ENCODE measurements around the gene STIMATE. TPM values are rescaled to one million over a fixed set of nuclear protein-coding genes. Genes with fewer than 3 reads are reported as not detected.

The STIMATE gene
- polyA plus RNA-seq, 1 of the 3 experiments (the other 2 are of a cell fraction), result 9.3 TPM

DNA sequence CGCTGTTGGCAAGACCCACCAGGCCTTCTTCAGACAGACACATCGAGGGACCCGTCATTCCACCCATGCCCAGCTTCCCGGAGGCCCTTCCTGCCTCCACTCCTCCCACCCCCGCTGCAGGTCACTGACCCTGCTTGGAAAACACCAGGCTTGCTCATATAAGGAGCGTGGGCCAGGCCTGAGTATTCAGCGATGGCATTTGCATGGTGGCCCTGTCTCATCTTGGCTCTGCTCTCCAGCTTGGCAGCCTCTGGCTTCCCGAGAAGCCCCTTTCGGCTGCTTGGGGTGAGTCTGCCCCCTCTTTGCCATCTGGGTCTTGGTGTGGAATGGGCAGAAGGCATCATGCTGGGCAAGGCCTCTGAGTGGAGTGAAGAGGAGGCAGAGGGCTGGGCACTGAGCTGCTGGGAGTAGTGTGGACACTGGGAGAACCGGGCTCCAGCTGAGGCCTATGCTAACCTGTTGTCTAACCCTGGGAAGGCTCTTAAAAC lies 102.7 kb downstream of the STIMATE start, which contains the start of gene ITIH3:
Gene ITIH3, plus strand, starts transcription at position 185 of the 488 bp plus-strand sequence. Its CDS starts 8 bp downstream, at position 193.
- H4K20me1 ChIP-seq (ENCODE audit: insufficient read depth), result no peaks in the 10 kb centered on the region
- no peaks in the 10 kb centered on the region for H3K27me3 ChIP-seq (ENCODE audit: insufficient read depth)
- H3K79me2 ChIP-seq (ENCODE audit: insufficient read depth), result no peaks in the 10 kb centered on the region
- no peaks in the 10 kb centered on the region for H3K9me3 ChIP-seq
- H3F3A ChIP-seq (replicated peaks; ENCODE audit: insufficient read depth), result no peaks in the 10 kb centered on the region
- WGBS (ENCODE audit: low lambda C conversion rate), result 75% methylated on average over 9 of the region's 10 CpGs
- TF ChIP-seq, protein P1, sequence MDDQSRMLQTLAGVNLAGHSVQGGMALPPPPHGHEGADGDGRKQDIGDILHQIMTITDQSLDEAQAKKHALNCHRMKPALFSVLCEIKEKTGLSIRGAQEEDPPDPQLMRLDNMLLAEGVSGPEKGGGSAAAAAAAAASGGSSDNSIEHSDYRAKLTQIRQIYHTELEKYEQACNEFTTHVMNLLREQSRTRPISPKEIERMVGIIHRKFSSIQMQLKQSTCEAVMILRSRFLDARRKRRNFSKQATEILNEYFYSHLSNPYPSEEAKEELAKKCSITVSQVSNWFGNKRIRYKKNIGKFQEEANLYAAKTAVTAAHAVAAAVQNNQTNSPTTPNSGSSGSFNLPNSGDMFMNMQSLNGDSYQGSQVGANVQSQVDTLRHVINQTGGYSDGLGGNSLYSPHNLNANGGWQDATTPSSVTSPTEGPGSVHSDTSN (IDR thresholded peaks at IDR 0.05), result no peak
- TF ChIP-seq EP300 (IDR thresholded peaks at IDR 0.05; ENCODE audit: borderline replicate concordance in 1 of 2, low read depth in 1 of 2, low read length in 1 of 2) (no peak), JUND (IDR thresholded peaks at IDR 0.05) (no peak), GATA2 (CRISPR knock-in tag; IDR thresholded peaks at IDR 0.05) (no peak), SIN3A (IDR thresholded peaks at IDR 0.05; ENCODE audit: borderline replicate concordance, low read depth, low read length) (no peak), ELF1 (IDR thresholded peaks at IDR 0.05) (no peak), MXI1 (IDR thresholded peaks at IDR 0.05; ENCODE audit: low read depth, low read length) (no peak), GABPA (IDR thresholded peaks at IDR 0.05; ENCODE audit: low read depth) (no peak), YY1 (IDR thresholded peaks at IDR 0.05; ENCODE audit: low read depth) (no peak), TCF12 (IDR thresholded peaks at IDR 0.05) (no peak)
- TF ChIP-seq, protein P2, sequence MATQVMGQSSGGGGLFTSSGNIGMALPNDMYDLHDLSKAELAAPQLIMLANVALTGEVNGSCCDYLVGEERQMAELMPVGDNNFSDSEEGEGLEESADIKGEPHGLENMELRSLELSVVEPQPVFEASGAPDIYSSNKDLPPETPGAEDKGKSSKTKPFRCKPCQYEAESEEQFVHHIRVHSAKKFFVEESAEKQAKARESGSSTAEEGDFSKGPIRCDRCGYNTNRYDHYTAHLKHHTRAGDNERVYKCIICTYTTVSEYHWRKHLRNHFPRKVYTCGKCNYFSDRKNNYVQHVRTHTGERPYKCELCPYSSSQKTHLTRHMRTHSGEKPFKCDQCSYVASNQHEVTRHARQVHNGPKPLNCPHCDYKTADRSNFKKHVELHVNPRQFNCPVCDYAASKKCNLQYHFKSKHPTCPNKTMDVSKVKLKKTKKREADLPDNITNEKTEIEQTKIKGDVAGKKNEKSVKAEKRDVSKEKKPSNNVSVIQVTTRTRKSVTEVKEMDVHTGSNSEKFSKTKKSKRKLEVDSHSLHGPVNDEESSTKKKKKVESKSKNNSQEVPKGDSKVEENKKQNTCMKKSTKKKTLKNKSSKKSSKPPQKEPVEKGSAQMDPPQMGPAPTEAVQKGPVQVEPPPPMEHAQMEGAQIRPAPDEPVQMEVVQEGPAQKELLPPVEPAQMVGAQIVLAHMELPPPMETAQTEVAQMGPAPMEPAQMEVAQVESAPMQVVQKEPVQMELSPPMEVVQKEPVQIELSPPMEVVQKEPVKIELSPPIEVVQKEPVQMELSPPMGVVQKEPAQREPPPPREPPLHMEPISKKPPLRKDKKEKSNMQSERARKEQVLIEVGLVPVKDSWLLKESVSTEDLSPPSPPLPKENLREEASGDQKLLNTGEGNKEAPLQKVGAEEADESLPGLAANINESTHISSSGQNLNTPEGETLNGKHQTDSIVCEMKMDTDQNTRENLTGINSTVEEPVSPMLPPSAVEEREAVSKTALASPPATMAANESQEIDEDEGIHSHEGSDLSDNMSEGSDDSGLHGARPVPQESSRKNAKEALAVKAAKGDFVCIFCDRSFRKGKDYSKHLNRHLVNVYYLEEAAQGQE (IDR thresholded peaks at IDR 0.05; ENCODE audit: low read depth, low read length), result no peak
- TF ChIP-seq, protein P3, sequence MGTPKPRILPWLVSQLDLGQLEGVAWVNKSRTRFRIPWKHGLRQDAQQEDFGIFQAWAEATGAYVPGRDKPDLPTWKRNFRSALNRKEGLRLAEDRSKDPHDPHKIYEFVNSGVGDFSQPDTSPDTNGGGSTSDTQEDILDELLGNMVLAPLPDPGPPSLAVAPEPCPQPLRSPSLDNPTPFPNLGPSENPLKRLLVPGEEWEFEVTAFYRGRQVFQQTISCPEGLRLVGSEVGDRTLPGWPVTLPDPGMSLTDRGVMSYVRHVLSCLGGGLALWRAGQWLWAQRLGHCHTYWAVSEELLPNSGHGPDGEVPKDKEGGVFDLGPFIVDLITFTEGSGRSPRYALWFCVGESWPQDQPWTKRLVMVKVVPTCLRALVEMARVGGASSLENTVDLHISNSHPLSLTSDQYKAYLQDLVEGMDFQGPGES (IDR thresholded peaks at IDR 0.05; ENCODE audit: low read depth, low read length), result no peak
- TF ChIP-seq, protein P4, sequence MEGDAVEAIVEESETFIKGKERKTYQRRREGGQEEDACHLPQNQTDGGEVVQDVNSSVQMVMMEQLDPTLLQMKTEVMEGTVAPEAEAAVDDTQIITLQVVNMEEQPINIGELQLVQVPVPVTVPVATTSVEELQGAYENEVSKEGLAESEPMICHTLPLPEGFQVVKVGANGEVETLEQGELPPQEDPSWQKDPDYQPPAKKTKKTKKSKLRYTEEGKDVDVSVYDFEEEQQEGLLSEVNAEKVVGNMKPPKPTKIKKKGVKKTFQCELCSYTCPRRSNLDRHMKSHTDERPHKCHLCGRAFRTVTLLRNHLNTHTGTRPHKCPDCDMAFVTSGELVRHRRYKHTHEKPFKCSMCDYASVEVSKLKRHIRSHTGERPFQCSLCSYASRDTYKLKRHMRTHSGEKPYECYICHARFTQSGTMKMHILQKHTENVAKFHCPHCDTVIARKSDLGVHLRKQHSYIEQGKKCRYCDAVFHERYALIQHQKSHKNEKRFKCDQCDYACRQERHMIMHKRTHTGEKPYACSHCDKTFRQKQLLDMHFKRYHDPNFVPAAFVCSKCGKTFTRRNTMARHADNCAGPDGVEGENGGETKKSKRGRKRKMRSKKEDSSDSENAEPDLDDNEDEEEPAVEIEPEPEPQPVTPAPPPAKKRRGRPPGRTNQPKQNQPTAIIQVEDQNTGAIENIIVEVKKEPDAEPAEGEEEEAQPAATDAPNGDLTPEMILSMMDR (IDR thresholded peaks at IDR 0.05), result no peak
- TF ChIP-seq, protein P5, sequence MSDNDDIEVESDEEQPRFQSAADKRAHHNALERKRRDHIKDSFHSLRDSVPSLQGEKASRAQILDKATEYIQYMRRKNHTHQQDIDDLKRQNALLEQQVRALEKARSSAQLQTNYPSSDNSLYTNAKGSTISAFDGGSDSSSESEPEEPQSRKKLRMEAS (IDR thresholded peaks at IDR 0.05; ENCODE audit: low read depth), result no peak
- no peak within 1 kb of the TSS for H3K4me2 ChIP-seq
- no peak within 1 kb of the TSS for H2AFZ ChIP-seq (ENCODE audit: low read depth)
- H3K27ac ChIP-seq (ENCODE audit: low read depth in 2 of 2, low read length in 1 of 2), result no peak within 1 kb of the TSS
- peaks cover 0 to 3% of the 10 kb centered on the region in 2 experiments; a peak in 1 of 4 replicates for H3K4me1 ChIP-seq (ENCODE audit: control insufficient read depth in 1 of 2, insufficient read depth in 2 of 2, low read depth in 1 of 2, low read length in 1 of 2)
- no peaks in the 10 kb centered on the region for H3K9me2 ChIP-seq
- POLR2A ChIA-PET, result no interaction called here
- no peaks in the 10 kb centered on the region for H3K36me3 ChIP-seq (replicated peaks in 1 of 2; ENCODE audit: control insufficient read depth in 1 of 2, insufficient read depth in 2 of 2, low read length in 1 of 2)
- H3K4me3 ChIP-seq (ENCODE audit: low read depth in 2 of 2, low read length in 1 of 2), result no peak within 1 kb of the TSS
- H3K9ac ChIP-seq, result no peak within 1 kb of the TSS
- CTCF ChIA-PET, result interaction anchor here (0.6 kb wide), 1 partner anchor 34 kb away, joined by 3 read pairs; no protein-coding TSS in a partner anchor
- DNase-seq, result no peak
